CMK (cell line): ENCODE measurements around the gene TMEM47.
A peak's percentile ranks its signal among the peaks of the same experiment; 100 is the strongest.

Experiments
- DNase-seq: peaks from one replicate; pipeline ENCODE4 v3.0.0-alpha.2; 2010; ENCODE audit warnings: low read depth

Gene TMEM47

DNA sequence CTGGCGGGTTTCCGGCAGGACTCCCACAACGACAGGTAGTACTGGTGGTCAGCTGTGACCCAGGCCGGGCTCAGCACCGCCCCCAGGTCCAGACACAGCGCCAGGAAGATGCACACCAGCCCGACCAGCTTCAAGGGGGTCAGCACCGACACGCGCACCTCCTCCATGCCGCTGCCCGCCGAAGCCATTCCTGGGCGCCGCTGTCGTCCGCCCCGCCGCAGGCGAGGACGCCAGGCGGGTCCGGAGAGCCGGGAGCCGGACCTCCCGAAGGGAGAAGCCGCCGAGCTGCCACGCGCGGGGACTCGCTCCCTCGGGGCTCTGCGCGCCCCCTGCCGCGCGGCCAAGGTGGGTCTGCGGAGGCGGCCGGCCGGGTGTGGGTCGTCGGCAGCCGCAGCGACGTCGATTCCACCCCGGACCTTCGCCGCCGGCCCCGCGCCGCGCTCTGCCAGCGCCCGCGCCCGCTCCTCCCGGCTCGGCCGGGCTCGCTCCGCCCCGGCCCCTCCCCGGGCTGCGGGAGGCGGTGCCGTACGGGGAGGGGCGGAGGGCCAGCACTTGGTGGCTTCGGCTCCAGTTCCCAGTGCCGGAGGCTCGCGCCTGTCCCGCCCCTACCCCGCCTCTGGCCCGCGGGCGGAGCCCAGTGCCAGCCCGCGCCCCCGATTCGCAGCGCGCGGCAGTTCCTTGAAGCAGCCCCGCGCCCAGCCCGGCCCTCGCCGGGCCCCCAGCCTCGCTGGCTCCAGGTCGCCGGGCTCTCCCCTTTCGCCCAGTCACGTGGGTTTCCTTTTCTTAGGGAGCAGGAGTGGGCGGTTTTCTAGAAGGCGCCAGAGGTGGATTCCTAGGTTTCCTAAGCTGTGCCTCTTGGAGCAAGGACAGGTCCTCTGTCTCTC is at the start of gene TMEM47:
Gene TMEM47, minus strand, starts transcription at position 444 of the 884 bp plus-strand sequence. Its CDS starts 256 bp downstream, at position 188.
- DNase-seq = no peak

DNA sequence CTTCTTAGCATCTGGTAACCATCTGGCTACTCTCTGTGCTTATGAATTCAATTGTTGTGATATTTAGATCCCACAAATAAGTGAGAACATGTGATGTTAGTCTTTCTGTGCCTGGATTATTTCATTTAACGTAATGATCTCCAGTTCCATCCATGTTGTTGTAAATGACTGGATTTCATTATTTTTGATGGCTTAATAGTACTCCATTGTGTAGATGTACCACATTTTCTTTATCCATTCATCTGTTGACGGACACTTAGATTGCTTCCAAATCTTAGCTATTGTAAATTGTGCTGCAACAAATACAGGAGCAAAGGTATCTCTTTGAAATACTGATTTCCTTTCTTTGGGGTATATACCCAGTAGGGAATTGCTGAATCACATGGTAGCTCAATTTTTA is 30.0 kb upstream of the TMEM47 start:
- DNase-seq = no peak

DNA sequence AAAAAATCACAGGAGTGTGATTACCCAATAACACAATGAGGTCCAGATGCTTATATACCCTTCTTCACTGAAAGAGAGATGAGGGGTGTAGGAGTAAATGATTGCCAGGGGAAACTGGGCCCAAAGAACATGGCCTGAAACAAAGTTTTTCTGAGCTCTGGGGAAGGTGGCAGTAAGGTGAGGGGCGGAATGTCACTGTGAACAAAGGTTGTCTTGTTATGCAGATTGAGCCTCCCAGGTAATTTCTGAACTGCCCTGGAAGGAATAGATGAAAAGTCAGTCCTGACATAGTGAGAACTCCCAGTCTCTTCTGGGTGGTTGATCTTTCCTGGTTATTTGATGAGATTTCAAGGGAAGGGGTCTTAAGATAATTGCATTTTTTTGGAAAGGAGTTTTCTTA is 2.5 kb upstream of the TMEM47 start:
- DNase-seq = no peak

DNA sequence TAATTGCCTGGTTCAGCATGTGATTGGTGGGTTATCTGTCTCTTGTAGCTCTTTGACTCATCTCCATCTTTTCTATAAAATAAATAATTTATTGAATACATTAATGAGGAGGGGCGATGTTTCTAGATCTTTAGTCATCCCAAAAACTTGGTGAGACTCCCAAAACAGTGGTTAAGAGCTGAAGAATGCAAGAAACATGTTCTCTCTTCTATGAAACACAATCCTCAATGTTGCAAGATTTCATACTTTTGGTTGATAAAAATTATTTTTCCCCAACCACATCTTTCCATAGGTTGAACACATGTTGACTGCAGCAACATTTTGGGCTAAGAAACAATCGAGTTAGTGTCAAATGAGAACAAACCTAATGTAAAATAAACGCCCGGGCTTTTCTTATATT is 1.2 kb upstream of the TMEM47 start:
- no peak for DNase-seq

DNA sequence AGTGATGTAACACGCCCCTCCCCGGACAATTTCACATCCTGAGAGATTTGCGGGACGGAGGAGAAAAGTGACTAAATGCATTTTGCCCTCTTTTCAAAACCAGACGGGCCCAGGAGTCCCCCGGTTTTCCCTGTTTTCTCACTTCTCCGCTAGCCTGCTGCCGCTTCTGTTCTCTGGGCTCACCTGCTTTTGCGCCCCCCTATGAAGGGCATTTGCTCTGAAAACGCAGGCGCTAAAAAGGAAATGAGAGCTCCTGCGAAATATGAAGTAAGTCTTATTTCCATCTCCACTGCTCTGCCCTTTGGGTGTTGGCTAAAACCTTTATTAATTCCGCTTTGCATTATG is 613 bp upstream of the TMEM47 start:
- DNase-seq = no peak

DNA sequence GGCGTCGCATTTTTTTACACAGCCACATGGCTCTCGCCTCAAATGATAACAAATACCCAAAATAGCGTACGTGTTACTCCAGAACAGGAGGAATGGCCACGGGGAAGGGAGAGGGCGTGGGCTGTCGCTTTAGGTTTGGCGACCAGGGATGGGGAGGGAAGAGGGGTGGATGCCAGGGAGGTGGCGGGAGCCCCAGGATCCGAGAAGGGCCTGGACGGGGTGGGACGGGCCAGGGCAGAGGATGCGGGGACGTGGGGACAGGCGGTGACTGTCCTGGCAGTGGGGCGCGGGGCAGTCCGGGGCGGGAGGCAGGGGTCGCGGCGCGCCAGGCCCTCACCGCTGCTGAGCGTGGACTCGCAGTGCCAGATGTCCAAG is 631 bp downstream of the TMEM47 start:
- no peak for DNase-seq

DNA sequence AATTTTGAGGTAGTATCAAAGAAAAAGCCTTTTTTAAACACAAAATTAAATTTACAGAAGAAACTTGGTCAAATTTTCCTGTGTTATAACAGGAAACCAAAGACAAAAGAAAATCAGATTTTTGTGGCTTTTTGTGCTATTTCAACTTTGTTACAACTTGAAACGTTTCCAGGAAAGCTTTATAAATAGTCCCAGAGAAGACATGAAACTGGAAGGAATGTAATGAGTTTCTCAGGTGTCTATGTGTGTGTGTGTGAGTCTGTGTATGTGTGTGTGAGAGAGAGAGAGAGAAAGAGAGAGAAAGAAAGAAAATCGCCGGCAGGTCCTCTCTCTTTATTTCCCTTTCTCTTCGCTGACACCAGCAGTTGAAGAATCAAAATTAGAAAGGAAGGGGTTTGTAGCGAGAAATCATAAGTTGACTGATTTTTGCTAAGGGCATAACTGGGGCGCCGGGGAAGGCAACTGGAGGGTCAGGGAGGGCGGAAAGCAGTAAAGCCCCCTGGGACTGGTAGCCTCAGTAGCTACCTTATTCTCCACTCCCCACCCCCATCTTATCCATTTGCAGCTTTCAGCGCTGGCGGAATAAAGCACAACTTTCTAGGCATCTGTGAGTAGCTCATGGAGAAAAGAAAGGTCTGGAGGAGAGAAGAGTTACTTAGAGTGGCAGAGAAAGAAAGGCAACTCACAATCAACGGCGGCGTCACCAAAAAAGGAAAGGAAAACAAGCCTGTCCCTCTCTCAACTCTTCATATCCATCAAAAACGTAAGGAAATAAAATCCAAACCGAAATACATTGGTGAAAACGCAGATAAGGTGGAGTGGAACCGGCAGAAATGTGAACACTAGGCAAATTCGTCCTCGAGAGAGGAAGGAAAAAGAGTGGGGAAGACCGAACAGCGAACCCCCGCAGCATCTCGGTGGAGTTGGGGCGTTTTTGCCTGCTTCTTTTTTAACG is 1.3 kb downstream of the TMEM47 start:
- no peak for DNase-seq

DNA sequence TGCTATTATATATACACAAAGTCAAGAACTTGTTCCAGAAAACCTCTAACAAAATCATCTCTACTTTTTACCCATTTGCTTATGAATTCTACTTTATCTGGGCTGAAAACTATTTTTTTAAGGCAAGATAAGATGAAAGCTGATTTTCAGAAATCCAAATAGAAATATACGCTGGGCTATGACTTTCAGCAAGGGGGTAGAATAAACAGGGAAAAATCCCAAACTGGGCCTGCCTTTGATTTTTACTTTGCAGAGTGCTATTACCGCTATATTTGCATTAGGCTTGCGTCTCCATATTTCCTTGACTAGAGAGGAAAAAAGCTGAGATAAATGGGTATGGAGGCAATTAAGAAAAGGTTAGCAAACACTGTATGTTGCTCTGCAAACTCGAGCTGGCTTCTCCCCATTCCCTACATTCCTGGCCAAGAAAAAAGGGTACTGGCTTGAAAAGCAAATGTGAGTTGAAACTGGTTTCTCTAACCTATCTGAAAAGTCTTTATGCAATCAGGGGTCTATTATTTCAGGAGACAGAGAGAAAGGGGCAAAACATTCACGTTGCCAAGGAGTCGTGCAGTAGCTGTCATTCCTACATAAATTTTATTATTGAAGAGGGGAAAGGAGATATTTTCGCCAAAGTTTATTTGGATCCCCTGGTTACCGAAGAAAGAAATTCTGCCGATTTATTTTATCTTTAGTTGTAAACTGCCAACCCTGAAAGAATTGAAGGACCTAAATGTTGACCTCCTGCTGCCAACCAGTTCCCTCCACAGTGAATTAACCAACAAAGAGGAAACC is 2.2 kb downstream of the TMEM47 start:
- DNase-seq = no peak

DNA sequence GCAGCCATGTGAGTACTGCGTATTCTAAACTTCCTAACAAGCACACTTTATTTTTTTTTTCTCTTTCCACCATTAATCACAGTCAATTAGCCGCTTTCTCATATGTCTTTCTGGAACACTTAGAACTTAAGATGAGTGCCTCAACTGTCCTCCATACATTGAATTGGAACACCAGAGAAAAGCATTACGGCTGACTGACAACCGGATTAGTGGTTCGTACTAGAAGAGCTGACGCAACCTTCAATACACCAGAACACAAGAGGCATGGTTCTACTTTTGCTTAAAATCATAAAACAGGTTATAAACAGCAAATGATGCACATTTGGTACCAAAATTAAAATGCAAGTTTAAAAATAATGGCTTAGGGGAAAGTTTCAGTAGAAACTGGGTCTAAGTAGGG is 3.3 kb downstream of the TMEM47 start:
- no peak for DNase-seq

DNA sequence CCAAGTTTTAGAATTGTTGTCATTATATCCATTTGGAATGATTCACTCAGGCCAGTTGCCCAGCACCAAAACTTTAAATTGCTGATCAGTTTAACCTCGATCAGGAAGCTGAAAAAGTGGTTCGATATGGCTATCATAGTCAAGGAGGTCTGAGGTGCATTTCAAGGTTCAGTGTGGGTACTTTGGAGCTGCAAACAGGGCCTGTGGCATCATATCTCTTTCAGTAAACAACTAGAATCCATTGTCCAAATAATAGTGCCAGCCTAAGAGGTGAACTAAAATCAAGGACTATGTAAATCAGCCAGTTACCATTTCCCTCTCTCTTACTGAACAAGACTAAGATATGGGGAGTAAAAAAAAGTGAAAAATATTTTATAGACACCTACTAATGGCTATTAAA is 14.2 kb downstream of the TMEM47 start:
- DNase-seq = no peak

DNA sequence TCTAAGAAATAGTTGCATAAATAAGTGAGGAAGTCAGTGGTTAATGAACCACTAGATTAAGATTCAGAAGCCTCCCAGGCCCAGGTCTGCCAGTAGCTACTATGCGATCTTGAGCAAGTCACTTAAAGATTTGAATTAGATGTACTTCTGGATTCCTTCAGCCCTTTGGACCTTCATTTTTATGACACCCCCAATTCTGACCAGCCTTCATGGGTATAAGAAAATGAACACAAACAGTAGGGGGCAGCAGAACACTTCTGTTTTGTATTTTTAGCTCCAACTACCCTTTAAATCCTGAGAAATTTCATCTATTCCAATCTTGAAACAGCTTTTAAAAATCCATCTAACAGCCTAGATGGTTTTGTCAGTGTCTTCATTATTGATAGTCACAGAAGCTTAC is 19.0 kb downstream of the TMEM47 start:
- peak; percentile 9 for DNase-seq

DNA sequence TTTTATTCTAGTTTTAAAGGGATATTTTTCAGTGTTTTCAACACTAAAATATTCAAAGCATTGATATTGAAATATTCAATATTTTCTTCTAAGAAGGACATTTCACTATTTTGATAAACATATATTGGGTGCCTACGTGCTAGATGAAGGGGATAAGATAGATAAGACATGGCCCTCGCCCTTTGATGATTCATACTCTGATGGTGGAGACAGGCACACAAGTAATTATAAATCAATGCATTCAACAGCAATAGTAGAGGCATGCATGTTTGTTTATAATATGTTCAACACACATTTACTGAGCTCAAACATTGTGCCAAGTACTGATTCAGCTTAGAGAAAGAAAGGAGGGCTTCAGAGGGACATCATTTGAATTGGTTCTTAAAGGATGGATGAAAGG is 22.7 kb downstream of the TMEM47 start:
- no peak for DNase-seq

DNA sequence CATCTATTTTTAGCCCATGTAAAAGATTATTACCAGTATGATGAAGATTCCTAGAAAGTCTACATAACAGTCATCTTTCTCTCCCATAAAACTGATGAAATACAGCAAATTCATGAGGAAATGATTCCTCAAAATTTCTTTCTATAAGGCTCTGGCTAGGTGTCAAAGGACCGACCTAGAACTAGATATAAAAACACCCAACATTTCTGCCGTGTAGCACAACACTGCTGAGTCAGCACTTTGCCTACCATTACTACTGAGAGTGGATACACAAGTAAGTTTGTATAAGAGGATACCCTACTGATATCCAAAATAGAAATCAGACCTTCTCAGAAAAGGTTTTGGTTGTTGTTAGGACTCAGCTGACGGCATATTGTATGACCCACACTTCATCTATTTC is 24.7 kb downstream of the TMEM47 start:
- no peak for DNase-seq

DNA sequence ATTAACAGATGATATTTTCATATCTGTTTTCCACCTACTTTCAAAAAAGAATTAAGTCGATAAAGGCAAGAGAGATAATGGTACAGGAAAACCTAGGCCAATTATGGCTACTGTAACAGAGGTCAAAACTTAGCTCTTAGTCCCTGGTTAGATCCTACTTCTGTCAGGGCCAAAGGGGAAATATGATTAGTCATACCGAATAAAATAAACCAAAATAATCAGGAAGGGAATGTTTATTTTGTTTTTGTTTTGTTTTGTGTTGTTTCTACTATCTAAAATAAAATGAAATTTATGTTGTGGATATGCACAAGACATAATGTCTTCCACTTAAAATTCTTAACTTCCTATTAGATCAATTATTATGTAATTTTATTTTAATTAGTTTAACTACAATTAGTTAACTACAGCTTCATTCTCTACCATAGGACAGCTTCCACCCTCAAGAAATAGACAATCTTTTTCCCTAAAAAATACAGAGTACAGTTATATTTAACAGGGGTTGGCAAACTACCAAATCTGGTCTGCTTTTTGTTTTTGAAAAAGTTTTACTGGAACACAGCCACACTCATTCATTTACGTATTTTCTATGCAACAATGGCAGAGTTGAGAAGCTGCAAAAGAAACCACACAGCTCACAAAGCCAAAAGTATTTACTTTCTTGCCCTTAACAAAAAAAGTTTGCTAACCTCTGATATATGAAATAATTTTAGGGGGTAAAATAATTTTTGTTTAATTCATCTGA is 25.4 kb downstream of the TMEM47 start:
- DNase-seq = no peak

DNA sequence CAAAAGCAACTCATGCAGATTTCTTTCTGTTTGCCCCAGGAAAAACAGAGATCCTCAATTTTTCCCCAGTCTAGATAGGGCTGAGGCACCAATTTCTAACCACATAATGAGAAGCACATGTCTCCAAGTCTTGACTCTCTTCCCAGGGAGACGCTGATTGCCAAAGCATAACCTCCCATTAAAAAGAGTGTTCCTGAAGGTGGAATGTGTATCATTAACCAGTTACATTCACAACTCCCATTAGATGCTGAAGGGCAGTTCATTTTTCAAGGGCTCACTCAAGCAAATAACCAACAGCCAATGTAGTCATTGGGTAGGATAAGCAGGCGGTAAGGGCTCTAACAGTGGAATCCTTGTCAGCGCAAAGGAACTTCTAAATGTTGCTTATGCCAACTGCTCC is 27.5 kb downstream of the TMEM47 start:
- no peak for DNase-seq

DNA sequence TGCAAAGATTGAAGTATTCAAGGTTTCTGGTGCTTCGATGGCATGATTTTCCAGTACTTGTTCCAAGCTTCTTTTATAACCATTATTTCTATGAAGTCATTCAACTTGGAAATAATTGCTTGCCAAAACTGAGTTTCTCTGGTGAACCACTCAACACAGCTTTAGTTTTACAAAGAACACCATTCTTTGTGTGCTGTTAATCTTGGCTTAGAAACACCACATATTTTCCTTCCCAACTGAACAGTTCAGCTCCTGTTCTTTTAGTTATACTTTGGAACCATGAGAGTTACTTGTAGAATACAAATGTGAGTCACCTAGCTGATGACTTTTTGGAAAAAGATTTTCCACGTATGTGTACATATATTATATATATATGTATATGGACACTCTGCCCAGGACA is 32.7 kb downstream of the TMEM47 start:
- DNase-seq = no peak

DNA sequence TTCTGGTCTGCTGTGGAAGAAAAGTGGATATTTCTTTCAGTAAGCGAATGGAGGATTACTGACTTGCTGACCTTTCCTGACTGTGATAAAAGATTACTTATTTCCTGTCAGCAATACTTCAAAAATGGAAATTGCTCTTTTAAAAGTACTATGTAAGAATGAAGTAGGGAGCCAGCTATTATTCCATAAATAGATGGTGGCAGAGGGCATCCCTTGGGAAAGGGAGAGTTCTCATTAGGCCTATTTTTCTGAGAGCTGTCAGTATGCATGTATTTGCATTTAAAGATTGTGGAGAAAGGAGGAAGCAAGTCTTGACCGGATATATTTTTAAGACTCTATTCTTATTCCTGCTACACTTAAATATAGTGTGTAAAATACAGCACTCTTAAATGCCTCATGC is 37.2 kb downstream of the TMEM47 start:
- DNase-seq = no peak

DNA sequence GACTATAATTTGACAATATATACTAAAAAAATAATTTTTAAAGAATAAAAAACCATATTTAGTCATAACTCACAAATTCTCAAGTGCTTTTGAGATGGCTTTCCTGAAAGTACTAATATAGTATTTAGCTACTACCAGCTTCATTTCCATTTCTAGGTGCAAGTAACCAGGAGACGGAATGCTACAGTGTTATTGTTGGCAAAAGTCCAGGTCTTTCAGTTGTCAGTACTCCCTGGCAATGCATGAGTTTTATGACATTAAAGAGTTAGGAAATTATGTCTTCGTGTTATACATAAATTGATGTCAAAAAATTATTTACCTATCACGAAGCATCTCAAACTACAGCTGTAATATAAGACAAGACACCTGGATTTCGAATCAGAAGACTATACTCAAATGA is 45.0 kb downstream of the TMEM47 start:
- DNase-seq = no peak

DNA sequence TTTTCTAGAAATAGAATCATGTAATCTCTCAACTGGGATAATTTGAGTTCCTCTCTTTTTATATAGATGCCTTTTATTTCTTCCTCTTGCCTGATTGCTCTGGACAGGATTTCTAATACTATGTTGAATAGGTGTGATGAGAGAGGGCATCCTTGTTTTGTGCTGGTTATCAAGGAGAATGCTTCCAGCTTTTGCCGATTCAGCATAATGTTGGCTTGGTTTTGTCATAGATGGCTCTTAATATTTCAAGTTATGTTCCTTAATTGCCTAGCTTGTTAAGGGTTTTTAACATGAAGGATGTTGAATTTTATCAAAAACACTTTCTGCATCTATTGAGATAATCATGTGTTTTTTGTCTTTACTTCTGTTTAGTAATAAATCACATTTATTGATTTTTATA is 58.7 kb downstream of the TMEM47 start:
- no peak for DNase-seq

DNA sequence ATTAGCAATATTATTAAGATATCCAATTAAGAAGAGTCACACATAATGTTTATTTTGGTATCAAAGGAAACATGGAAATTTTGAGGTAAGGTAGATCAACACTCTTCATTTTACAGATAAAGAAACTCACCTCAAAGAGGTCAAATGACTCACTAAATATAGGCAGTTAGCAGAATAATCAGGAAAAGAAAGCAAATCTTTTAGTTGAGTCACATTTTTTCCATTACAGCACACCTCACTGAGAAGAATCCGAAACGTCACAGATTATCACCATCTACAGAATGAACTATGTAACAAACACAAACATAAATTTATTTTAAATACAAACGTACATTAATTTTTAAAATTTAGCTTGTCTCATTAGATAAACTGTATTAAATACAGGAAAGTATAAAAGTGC is 70.1 kb downstream of the TMEM47 start:
- no peak for DNase-seq

DNA sequence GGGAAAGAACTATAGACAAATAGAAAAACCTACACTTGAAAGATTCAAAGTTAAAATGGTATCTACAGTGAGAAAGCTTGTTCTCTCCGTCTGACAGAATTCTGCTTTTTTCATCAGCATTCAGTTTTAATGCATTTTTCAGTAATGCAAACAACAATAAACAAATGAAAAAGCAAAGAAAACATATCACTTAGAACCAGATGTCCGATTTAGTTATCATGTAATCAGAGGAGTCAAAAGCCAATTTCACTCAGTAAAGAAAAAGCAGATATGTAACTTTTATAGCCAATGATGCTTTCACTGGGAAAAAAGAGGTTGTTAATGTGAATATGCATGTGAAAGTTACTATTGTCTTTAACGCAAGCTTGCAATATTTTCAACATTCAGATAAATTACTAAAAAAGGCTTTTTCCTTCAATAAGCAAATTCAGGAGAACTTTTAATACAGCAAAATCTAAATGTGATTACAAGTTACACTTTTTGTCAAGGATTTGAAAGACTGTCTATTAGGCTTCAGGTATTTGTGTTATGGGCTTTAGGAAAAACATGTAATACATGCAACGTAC is 70.7 kb downstream of the TMEM47 start:
- no peak for DNase-seq
